Neural cell (in vitro differentiated cells): ENCODE data around the gene RGS6. TPM values are rescaled to one million over a fixed set of nuclear protein-coding genes. Genes with fewer than 3 reads are reported as not detected.

Source experiments
- H2AFZ ChIP-seq: fragments of 200-600, 300-800 bp; sonication (generic), shearing (Covaris generic); 2 replicates; pipeline ENCODE4 v1.6.0; 2014; ENCODE audit warnings: low read depth, mild to moderate bottlenecking, antibody characterized with exemption, low read length, moderate library complexity
- H3F3A ChIP-seq: fragments of 200-600 bp; shearing (Covaris generic); 2 replicates; pipeline ENCODE4 v1.6.1; 2016; ENCODE audit warnings: mild to moderate bottlenecking, moderate library complexity, mixed read lengths, antibody characterized with exemption, low read length; ENCODE audit not compliant: insufficient read depth, poor library complexity, severe bottlenecking
- H3K27ac ChIP-seq: fragments of 200-600, 300-800 bp; sonication (generic), shearing (Covaris generic); 2 replicates; pipeline ENCODE4 v1.5.1; 2014; ENCODE audit warnings: mild to moderate bottlenecking, low read length, moderate library complexity
- H3K27me3 ChIP-seq: fragments of 300-800, 200-600 bp; sonication (generic), shearing (Covaris generic); 2 replicates; pipeline ENCODE4 v1.6.0; 2014; ENCODE audit warnings: mild to moderate bottlenecking, low read depth, low read length, moderate library complexity; ENCODE audit not compliant: insufficient read depth
- H3K36me3 ChIP-seq: fragments of 300-800, 200-600 bp; sonication (generic), shearing (Covaris generic); 2 replicates; pipeline ENCODE4 v1.5.1; 2014; ENCODE audit warnings: mild to moderate bottlenecking, antibody characterized with exemption, low read length, moderate library complexity; ENCODE audit not compliant: insufficient read depth
- H3K4me2 ChIP-seq: fragments of 300-800, 200-600 bp; sonication (generic), shearing (Covaris generic); 2 replicates; pipeline ENCODE4 v1.6.0; 2014; ENCODE audit warnings: mild to moderate bottlenecking, low read length
- H3K4me3 ChIP-seq: fragments of 300-800, 200-600 bp; sonication (generic), shearing (Covaris generic); 2 replicates; pipeline ENCODE4 v1.5.1; 2014; ENCODE audit warnings: mild to moderate bottlenecking, low read length, moderate library complexity
- H3K79me2 ChIP-seq: fragments of 200-600 bp; shearing (Covaris generic); replicated peaks from 2 replicates; pipeline ENCODE4 v1.6.0; 2014; ENCODE audit warnings: mild to moderate bottlenecking, low read length, moderate library complexity; ENCODE audit not compliant: insufficient read depth
- H3K9ac ChIP-seq: fragments of 300-800, 200-600 bp; sonication (generic), shearing (Covaris generic); 2 replicates; pipeline ENCODE4 v1.6.1; 2016; ENCODE audit warnings: mild to moderate bottlenecking, low read length, mixed read lengths
- H3K9me2 ChIP-seq: fragments of 200-600 bp; shearing (Covaris generic); 2 replicates; pipeline ENCODE4 v1.6.1; 2016; ENCODE audit warnings: mild to moderate bottlenecking, low read length, mixed read lengths; ENCODE audit not compliant: insufficient read depth
- H3K9me3 ChIP-seq: fragments of 200-600, 300-800 bp; sonication (generic), shearing (Covaris generic); 2 replicates; pipeline ENCODE4 v1.6.1; 2016; ENCODE audit warnings: mild to moderate bottlenecking, mixed run types, low read length, moderate library complexity, mixed read lengths
- H4K20me1 ChIP-seq: fragments of 200-600 bp; shearing (Covaris generic); 2 replicates; pipeline ENCODE4 v1.6.1; 2016; ENCODE audit warnings: mild to moderate bottlenecking, mixed run types; ENCODE audit not compliant: insufficient read depth
- CTCF ChIP-seq: fragments of 450-650 bp; IDR thresholded peaks from 2 replicates; pipeline ENCODE4 v1.5.1; 2014; ENCODE audit warnings: antibody characterized with exemption, mild to moderate bottlenecking, moderate library complexity; ENCODE audit not compliant: poor library complexity, severe bottlenecking
- EP300 ChIP-seq: fragments of 450-650 bp; conservative IDR thresholded peaks from 2 replicates; pipeline ENCODE4 v1.6.1; 2014; ENCODE audit warnings: antibody characterized with exemption, mild to moderate bottlenecking, moderate library complexity; ENCODE audit not compliant: poor library complexity, severe bottlenecking
- EZH2 ChIP-seq: fragments of 200-600, 300-800 bp; shearing (Covaris generic), sonication (generic); IDR thresholded peaks from 2 replicates; pipeline ENCODE4 v1.6.1; 2014; ENCODE audit warnings: antibody characterized with exemption, low read length, borderline replicate concordance, mild to moderate bottlenecking; ENCODE audit not compliant: insufficient read depth, poor library complexity, severe bottlenecking
- MXI1 ChIP-seq: fragments of 450-650 bp; conservative IDR thresholded peaks from 2 replicates; pipeline ENCODE4 v1.6.1; 2014; ENCODE audit warnings: antibody characterized with exemption, mild to moderate bottlenecking; ENCODE audit not compliant: poor library complexity, severe bottlenecking
- POLR2AphosphoS5 ChIP-seq: IDR thresholded peaks from 2 replicates; pipeline ENCODE4 v1.6.1; 2012
- RAD21 ChIP-seq: fragments of 450-650 bp; conservative IDR thresholded peaks from 2 replicates; pipeline ENCODE4 v1.6.1; 2014; ENCODE audit warnings: antibody characterized with exemption, mild to moderate bottlenecking, moderate library complexity
- REST ChIP-seq: IDR thresholded peaks from 2 replicates; pipeline ENCODE4 v1.6.1; 2012; ENCODE audit warnings: borderline replicate concordance
- SMC3 ChIP-seq: fragments of 450-650 bp; conservative IDR thresholded peaks from 2 replicates; pipeline ENCODE4 v1.6.1; 2014; ENCODE audit warnings: antibody characterized with exemption, mild to moderate bottlenecking, moderate library complexity; ENCODE audit not compliant: poor library complexity
- TAF1 ChIP-seq: IDR thresholded peaks from 2 replicates; pipeline ENCODE4 v1.6.1; 2012; ENCODE audit warnings: low read depth
- polyA plus RNA-seq: library from polyadenylated mRNA; depleted of rRNA; stranded (reverse); fragments of >200 nt; gene quantifications from 2 replicates; pipeline ENCODE4 v1.2.3, GENCODE V29; 2014

Gene RGS6
- polyA plus RNA-seq, 1 donor from 2014 or later = 7.3 TPM

GRCh38 chr14:72052356-72052755, 120.1 kb downstream of the RGS6 start:
- Histone ChIP-seq H4K20me1 (no peaks in the 10 kb centered on the region), H3K4me3 (no peak overlapping the region), H3K36me3 (no peaks in the 10 kb centered on the region), H2AFZ (no peak overlapping the region), H3F3A (no peaks in the 10 kb centered on the region), H3K27me3 (no peaks in the 10 kb centered on the region), H3K79me2 (no peaks in the 10 kb centered on the region), H3K4me2 (no peak overlapping the region), H3K9me2 (no peaks in the 10 kb centered on the region), H3K27ac (no peak overlapping the region), H3K9me3 (no peaks in the 10 kb centered on the region), H3K9ac (no peak overlapping the region)
- TF ChIP-seq REST (no peak), POLR2AphosphoS5 (no peak), SMC3 (no peak), EZH2 (no peak), TAF1 (no peak), EP300 (no peak), MXI1 (no peak), CTCF (no peak), RAD21 (no peak)

GRCh38 chr14:72053651-72054050, 121.4 kb downstream of the RGS6 start:
- no peaks in the 10 kb centered on the region for H3K79me2 ChIP-seq
- no peaks in the 10 kb centered on the region for H3K27me3 ChIP-seq
- H3K27ac ChIP-seq = no peak overlapping the region
- H2AFZ ChIP-seq = no peak overlapping the region
- H3K9me2 ChIP-seq = no peaks in the 10 kb centered on the region
- H3K9ac ChIP-seq = no peak overlapping the region
- no peaks in the 10 kb centered on the region for H3K36me3 ChIP-seq
- H4K20me1 ChIP-seq = no peaks in the 10 kb centered on the region
- no peaks in the 10 kb centered on the region for H3F3A ChIP-seq
- no peak for TF ChIP-seq CTCF
- TF ChIP-seq SMC3 = no peak
- TF ChIP-seq TAF1 = no peak
- TF ChIP-seq MXI1 = no peak
- no peak for TF ChIP-seq REST
- TF ChIP-seq EZH2 = no peak
- no peak for TF ChIP-seq EP300
- TF ChIP-seq RAD21 = no peak
- TF ChIP-seq POLR2AphosphoS5 = no peak
- H3K4me2 ChIP-seq = no peak overlapping the region
- H3K4me3 ChIP-seq = no peak overlapping the region
- no peaks in the 10 kb centered on the region for H3K9me3 ChIP-seq
